Measurements from ENCODE around the gene CBY1. TPM values are rescaled to one million over a fixed set of nuclear protein-coding genes. Genes with fewer than 3 reads are reported as not detected.

CBY1 gene
- total and polyA plus RNA-seq, 9 of the 15 experiments (the other 6 are each of a cell fraction or from before 2014, with no cell fraction given), result 5.7 to 19.7 (median 10.8) TPM

DNA sequence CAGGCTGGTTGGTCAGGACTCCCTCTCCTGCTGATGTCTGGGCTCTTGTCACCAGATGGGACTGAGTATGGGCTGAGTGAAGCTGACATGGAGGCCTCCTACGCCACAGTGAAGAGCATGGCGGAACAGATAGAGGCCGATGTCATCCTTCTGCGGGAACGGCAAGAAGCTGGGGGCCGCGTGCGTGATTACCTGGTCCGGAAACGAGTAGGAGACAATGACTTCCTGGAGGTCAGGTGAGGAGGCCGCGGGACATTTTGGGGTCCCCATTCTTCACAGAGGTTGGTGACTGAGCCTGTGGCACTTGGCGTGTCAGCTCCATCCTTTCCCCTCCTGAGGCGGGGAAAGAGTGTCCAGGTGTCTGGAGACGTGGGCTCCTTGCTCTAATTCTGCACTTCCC is 59.4 kb downstream of the CBY1 start (continued):
- TF ChIP-seq MGA (IDR thresholded peaks at IDR 0.05) (no peak), SMARCB1 (IDR thresholded peaks at IDR 0.05; ENCODE audit: insufficient read length, low read depth) (no peak), E2F1 (CRISPR knock-in tag; IDR thresholded peaks at IDR 0.05) (no peak), SMARCA5 (IDR thresholded peaks at IDR 0.05) (no peak), ZBTB2 (IDR thresholded peaks at IDR 0.05) (no peak), RBM17 (IDR thresholded peaks at IDR 0.05; ENCODE audit: borderline replicate concordance, low read depth, low read length) (no peak)
- TF ChIP-seq, protein P1, sequence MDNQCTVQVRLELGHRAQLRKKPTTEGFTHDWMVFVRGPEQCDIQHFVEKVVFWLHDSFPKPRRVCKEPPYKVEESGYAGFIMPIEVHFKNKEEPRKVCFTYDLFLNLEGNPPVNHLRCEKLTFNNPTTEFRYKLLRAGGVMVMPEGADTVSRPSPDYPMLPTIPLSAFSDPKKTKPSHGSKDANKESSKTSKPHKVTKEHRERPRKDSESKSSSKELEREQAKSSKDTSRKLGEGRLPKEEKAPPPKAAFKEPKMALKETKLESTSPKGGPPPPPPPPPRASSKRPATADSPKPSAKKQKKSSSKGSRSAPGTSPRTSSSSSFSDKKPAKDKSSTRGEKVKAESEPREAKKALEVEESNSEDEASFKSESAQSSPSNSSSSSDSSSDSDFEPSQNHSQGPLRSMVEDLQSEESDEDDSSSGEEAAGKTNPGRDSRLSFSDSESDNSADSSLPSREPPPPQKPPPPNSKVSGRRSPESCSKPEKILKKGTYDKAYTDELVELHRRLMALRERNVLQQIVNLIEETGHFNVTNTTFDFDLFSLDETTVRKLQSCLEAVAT (IDR thresholded peaks at IDR 0.05), result no peak
